Measurements from ENCODE around the gene TMEM131. TPM values are rescaled to one million over a fixed set of nuclear protein-coding genes. Genes with fewer than 3 reads are reported as not detected.
A peak's percentile ranks its signal among the peaks of the same experiment; 100 is the strongest.
"Not testable (repeated sequence)": the region's sequence is repeated elsewhere in the genome, so short reads cannot be mapped to it uniquely, and the experiment has no call there.

The TMEM131 gene
- polyA plus RNA-seq, 3 donors = 7.0 to 23.6 (median 8.2) TPM

GRCh38 chr2:97858442-97858841, 137.3 kb downstream of the TMEM131 start:
- no peak overlapping the region for H3K27ac ChIP-seq (ENCODE audit: low read depth in 1 of 2, low read length in 2 of 2)
- H3K27me3 ChIP-seq (ENCODE audit: control insufficient read depth in 2 of 2, insufficient read depth in 2 of 2, low read length in 2 of 2) = no peaks in the 10 kb centered on the region
- no peak for DNase-seq
- peak overlapping the region in 2 of 7 donors; percentile 28 to 70 for H3K27ac Mint-ChIP-seq
- H3K4me1 Mint-ChIP-seq = peaks cover 2% of the 10 kb centered on the region
- 92% methylated on average over 2 of the region's 3 CpGs for WGBS (ENCODE audit: insufficient coverage)
- peaks cover 60% of the 10 kb centered on the region for H4K20me1 ChIP-seq (ENCODE audit: insufficient read depth, low read length)
- H3K36me3 ChIP-seq (replicated peaks in 1 of 2; ENCODE audit: control insufficient read depth in 1 of 2, insufficient read depth in 2 of 2, low read length in 2 of 2) = peaks cover 18 to 71% of the 10 kb centered on the region in 2 donors
- no peak overlapping the region for H3K4me3 Mint-ChIP-seq
- H3K4me2 ChIP-seq (replicated peaks; ENCODE audit: extremely low read depth, low read length, poor library complexity, severe bottlenecking) = no peak overlapping the region
- H3K9ac ChIP-seq (ENCODE audit: insufficient read depth, low read length, poor library complexity, severe bottlenecking) = no peak overlapping the region
- no peak overlapping the region for H2AFZ ChIP-seq (ENCODE audit: insufficient read depth, low read depth, low read length, poor library complexity, severe bottlenecking)
- H3K4me3 ChIP-seq (replicated peaks in 1 of 3; ENCODE audit: low read depth in 2 of 3, low read length in 3 of 3) = no peak overlapping the region
- H3K79me2 ChIP-seq (ENCODE audit: insufficient read depth, low read length) = peaks cover 15% of the 10 kb centered on the region
- intact Hi-C loops (cut with micrococcal nuclease) = no loop called here
- H3K36me3 Mint-ChIP-seq = peaks cover 52 to 56% of the 10 kb centered on the region in 2 donors
- no peaks in the 10 kb centered on the region for H3K4me1 ChIP-seq (ENCODE audit: control insufficient read depth in 1 of 2, insufficient read depth in 2 of 2, low read length in 2 of 2)
- no peaks in the 10 kb centered on the region for H3K9me3 ChIP-seq (replicated peaks in 1 of 2; ENCODE audit: control insufficient read depth in 1 of 2, insufficient read depth in 1 of 2, low read length in 2 of 2)
- peaks cover 0 to 4% (median 3%) of the 10 kb centered on the region in 7 donors for H3K9me3 Mint-ChIP-seq
- TF ChIP-seq CTCF (IDR thresholded peaks at IDR 0.05) = no peak
- peaks cover 0 to under 1% (median 0%) of the 10 kb centered on the region in 3 donors for H3K27me3 Mint-ChIP-seq (ENCODE audit: low read depth in 3 of 3)

- peaks cover 7% of the 10 kb centered on the region for H3K79me2 ChIP-seq (ENCODE audit: insufficient read depth, low read length)
- H3K27ac Mint-ChIP-seq = no peak overlapping the region
- intact Hi-C loops (cut with micrococcal nuclease) = no loop called here
Observed at GRCh38 chr2:97857553-97857952, 138.2 kb downstream of the TMEM131 start.

GRCh38 chr2:97853057-97853456, 142.7 kb downstream of the TMEM131 start:
- not testable (repeated sequence) for H3K79me2 ChIP-seq (ENCODE audit: insufficient read depth, low read length)

More at GRCh38 chr2:97857553-97857952, 138.2 kb downstream of the TMEM131 start:
- H3K27me3 Mint-ChIP-seq (ENCODE audit: low read depth in 3 of 3) = no peaks in the 10 kb centered on the region
- peaks cover 0 to 2% (median 0%) of the 10 kb centered on the region in 7 donors for H3K9me3 Mint-ChIP-seq
- Histone ChIP-seq H3K4me1 (ENCODE audit: control insufficient read depth in 1 of 2, insufficient read depth in 2 of 2, low read length in 2 of 2) (no peaks in the 10 kb centered on the region), H3K4me3 (replicated peaks in 1 of 3; ENCODE audit: low read depth in 2 of 3, low read length in 3 of 3) (no peak overlapping the region), H3K27ac (ENCODE audit: low read depth in 1 of 2, low read length in 2 of 2) (no peak overlapping the region), H3K4me2 (replicated peaks; ENCODE audit: extremely low read depth, low read length, poor library complexity, severe bottlenecking) (no peak overlapping the region), H3K9me3 (replicated peaks in 1 of 2; ENCODE audit: control insufficient read depth in 1 of 2, insufficient read depth in 1 of 2, low read length in 2 of 2) (no peaks in the 10 kb centered on the region), H3K9ac (ENCODE audit: insufficient read depth, low read length, poor library complexity, severe bottlenecking) (no peak overlapping the region), H4K20me1 (ENCODE audit: insufficient read depth, low read length) (peaks cover 58% of the 10 kb centered on the region), H3K36me3 (replicated peaks in 1 of 2; ENCODE audit: control insufficient read depth in 1 of 2, insufficient read depth in 2 of 2, low read length in 2 of 2) (peaks cover 18 to 76% of the 10 kb centered on the region in 2 donors), H3K27me3 (ENCODE audit: control insufficient read depth in 2 of 2, insufficient read depth in 2 of 2, low read length in 2 of 2) (no peaks in the 10 kb centered on the region), H2AFZ (ENCODE audit: insufficient read depth, low read depth, low read length, poor library complexity, severe bottlenecking) (no peak overlapping the region)
- no peak for TF ChIP-seq CTCF (IDR thresholded peaks at IDR 0.05)
- H3K36me3 Mint-ChIP-seq = peaks cover 55 to 60% of the 10 kb centered on the region in 2 donors
- H3K4me1 Mint-ChIP-seq = peaks cover 2% of the 10 kb centered on the region
- no CpG with 5 or more reads among the region's 2 CpGs for WGBS (ENCODE audit: insufficient coverage)
- no peak for DNase-seq
- no peak overlapping the region for H3K4me3 Mint-ChIP-seq

More at GRCh38 chr2:97853057-97853456, 142.7 kb downstream of the TMEM131 start:
- H3K36me3 ChIP-seq (replicated peaks in 1 of 2; ENCODE audit: control insufficient read depth in 1 of 2, insufficient read depth in 2 of 2, low read length in 2 of 2) = peaks cover 0 to 46% of the 10 kb centered on the region in 2 donors
- H2AFZ ChIP-seq (ENCODE audit: insufficient read depth, low read depth, low read length, poor library complexity, severe bottlenecking); H3K27me3 Mint-ChIP-seq (ENCODE audit: low read depth in 3 of 3); H3K4me2 ChIP-seq (replicated peaks; ENCODE audit: extremely low read depth, low read length, poor library complexity, severe bottlenecking); H3K27me3 ChIP-seq (ENCODE audit: control insufficient read depth in 2 of 2, insufficient read depth in 2 of 2, low read length in 2 of 2); H3K4me1 Mint-ChIP-seq; H3K9me3 ChIP-seq (replicated peaks in 1 of 2; ENCODE audit: control insufficient read depth in 1 of 2, insufficient read depth in 1 of 2, low read length in 2 of 2); H3K4me3 ChIP-seq (replicated peaks in 1 of 3; ENCODE audit: low read depth in 2 of 3, low read length in 3 of 3); DNase-seq; intact Hi-C loops (cut with micrococcal nuclease); H3K27ac Mint-ChIP-seq; H3K9ac ChIP-seq (ENCODE audit: insufficient read depth, low read length, poor library complexity, severe bottlenecking); H3K4me3 Mint-ChIP-seq; H3K9me3 Mint-ChIP-seq; H3K4me1 ChIP-seq (ENCODE audit: control insufficient read depth in 1 of 2, insufficient read depth in 2 of 2, low read length in 2 of 2); H3K27ac ChIP-seq (ENCODE audit: low read depth in 1 of 2, low read length in 2 of 2): not testable (repeated sequence)
- H3K36me3 Mint-ChIP-seq = peaks cover 39 to 60% of the 10 kb centered on the region in 2 donors
- peaks cover 68% of the 10 kb centered on the region for H4K20me1 ChIP-seq (ENCODE audit: insufficient read depth, low read length)
- no CpG with 5 or more reads among the region's 4 CpGs for whole genome bisulfite sequencing (ENCODE audit: insufficient coverage)
